SK-N-SH (cell line): Measurements from ENCODE around the gene ALOXE3. TPM values are rescaled to one million over a fixed set of nuclear protein-coding genes. Genes with fewer than 3 reads are reported as not detected.

Experiments
- CTCF ChIA-PET: fragments of 300-600, 350-600 bp; formaldehyde crosslinking; extraction: SDS; loops from one replicate; lab custom pipeline; 2021; lab: Yijun Ruan, JAX
- POLR2A ChIA-PET: fragments of 350-600 bp; sonication (Branson Sonifier 250); formaldehyde crosslinking; extraction: SDS; loops from one replicate; lab custom pipeline; 2020; ENCODE audit warnings: antibody characterized with exemption, inconsistent platforms; lab: Yijun Ruan, JAX
- DNase-seq: peaks from one replicate; pipeline ENCODE4 v3.0.0; 2012
- H2AFZ ChIP-seq: fragments of 200-600 bp; sonication (generic); 2 replicates; pipeline ENCODE4 v1.8.1; 2016; ENCODE audit warnings: antibody characterized with exemption, mild to moderate bottlenecking, low read depth
- H3F3A ChIP-seq: fragments of 200-600 bp; sonication (generic); replicated peaks from 2 replicates; pipeline ENCODE3; 2016; ENCODE audit warnings: antibody characterized with exemption, mild to moderate bottlenecking; ENCODE audit not compliant: insufficient read depth
- H3K27ac ChIP-seq, 2 experiments: fragments of 200-500 bp in 1 of 2; fragments of 200-600 bp in 1 of 2; sonication (Bioruptor generic) in 1 of 2; sonication (generic), shearing (Covaris generic) in 1 of 2; 2 replicates each; pipeline versions ENCODE4 v1.5.1 to v1.6.1; 2014 to 2016; ENCODE audit warnings: low read depth in 2 of 2, inconsistent platforms in 1 of 2, low read length in 1 of 2, mild to moderate bottlenecking in 1 of 2, mixed read lengths in 1 of 2
- H3K27me3 ChIP-seq: fragments of 200-600 bp; sonication (generic), shearing (Covaris generic); 2 replicates; pipeline ENCODE4 v1.6.1; 2016; ENCODE audit warnings: mixed run types; ENCODE audit not compliant: insufficient read depth
- H3K36me3 ChIP-seq, 2 experiments: fragments of 200-500 bp in 1 of 2; fragments of 200-600 bp in 1 of 2; sonication (Bioruptor generic) in 1 of 2; sonication (generic) in 1 of 2; replicated peaks in 1 of 2; 2 replicates each; pipeline versions ENCODE3 to v1.5.1; 2014 to 2016; ENCODE audit warnings: low read length in 1 of 2, mild to moderate bottlenecking in 1 of 2; ENCODE audit not compliant: insufficient read depth in 2 of 2, control insufficient read depth in 1 of 2
- H3K4me1 ChIP-seq, 2 experiments: fragments of 200-500 bp in 1 of 2; fragments of 200-600 bp in 1 of 2; sonication (Bioruptor generic) in 1 of 2; sonication (generic), shearing (Covaris generic) in 1 of 2; 2 replicates each; pipeline versions ENCODE4 v1.5.1 to v1.6.1; 2014 to 2016; ENCODE audit warnings: low read depth in 1 of 2, low read length in 1 of 2, mixed run types in 1 of 2; ENCODE audit not compliant: insufficient read depth in 2 of 2, control insufficient read depth in 1 of 2
- H3K4me2 ChIP-seq: fragments of 200-600 bp; sonication (generic), shearing (Covaris generic); 2 replicates; pipeline ENCODE4 v1.6.1; 2017; ENCODE audit warnings: mixed run types
- H3K4me3 ChIP-seq, 2 experiments: fragments of 200-500 bp in 1 of 2; fragments of 200-600 bp in 1 of 2; sonication (Bioruptor generic) in 1 of 2; sonication (generic), shearing (Covaris generic) in 1 of 2; 2 replicates each; pipeline versions ENCODE4 v1.5.1 to v1.8.1; 2014 to 2016; ENCODE audit warnings: low read depth in 2 of 2, inconsistent platforms in 1 of 2, low read length in 1 of 2, mild to moderate bottlenecking in 1 of 2, mixed read lengths in 1 of 2, moderate library complexity in 1 of 2
- H3K79me2 ChIP-seq: fragments of 200-600 bp; sonication (generic); 2 replicates; pipeline ENCODE4 v1.8.1; 2017; ENCODE audit warnings: mild to moderate bottlenecking; ENCODE audit not compliant: insufficient read depth
- H3K9ac ChIP-seq: fragments of 200-600 bp; sonication (generic); 2 replicates; pipeline ENCODE4 v1.6.1; 2017; ENCODE audit warnings: mixed run types
- H3K9me2 ChIP-seq: fragments of 200-600 bp; sonication (generic); 2 replicates; pipeline ENCODE4 v1.6.1; 2017; ENCODE audit warnings: mixed run types
- H3K9me3 ChIP-seq: fragments of 200-600 bp; sonication (generic); 2 replicates; pipeline ENCODE4 v1.6.1; 2017; ENCODE audit warnings: mixed run types, mild to moderate bottlenecking, moderate library complexity
- H4K20me1 ChIP-seq: fragments of 200-600 bp; sonication (generic); 2 replicates; pipeline ENCODE4 v1.6.1; 2017; ENCODE audit warnings: mild to moderate bottlenecking, mixed run types; ENCODE audit not compliant: insufficient read depth
- ELF1 ChIP-seq: IDR thresholded peaks from 2 replicates; pipeline ENCODE4 v1.4.0; 2012
- EP300 ChIP-seq, 2 experiments: IDR thresholded peaks; 2 replicates each; pipeline versions ENCODE4 v1.4.0 to v1.6.1; 2012; ENCODE audit warnings: borderline replicate concordance in 1 of 2, low read depth in 1 of 2, low read length in 1 of 2
- FOSL2 ChIP-seq: IDR thresholded peaks from 2 replicates; pipeline ENCODE4 v1.4.0; 2012; ENCODE audit warnings: low read depth, mild to moderate bottlenecking, moderate library complexity, borderline replicate concordance
- FOXM1 ChIP-seq: IDR thresholded peaks from 2 replicates; pipeline ENCODE4 v1.4.0; 2012; ENCODE audit warnings: low read depth, mild to moderate bottlenecking
- GATA2 ChIP-seq: sonication (generic); formaldehyde crosslinking; IDR thresholded peaks from 2 replicates; pipeline ENCODE4 v1.5.0; 2020; ENCODE audit warnings: mild to moderate bottlenecking, missing genetic modification reagents
- MEF2A ChIP-seq: IDR thresholded peaks from 2 replicates; pipeline ENCODE4 v1.4.0; 2012; ENCODE audit warnings: low read depth, borderline replicate concordance
- MXI1 ChIP-seq: IDR thresholded peaks from 2 replicates; pipeline ENCODE4 v1.6.1; 2012; ENCODE audit warnings: mild to moderate bottlenecking, low read depth, low read length, improper control_type of control experiment
- NFIC ChIP-seq: IDR thresholded peaks from 2 replicates; pipeline ENCODE4 v1.4.0; 2012; ENCODE audit warnings: borderline replicate concordance
- NRF1 ChIP-seq: IDR thresholded peaks from 2 replicates; pipeline ENCODE4 v1.6.1; 2012; ENCODE audit warnings: low read depth, mild to moderate bottlenecking, low read length
- POLR2AphosphoS5 ChIP-seq: IDR thresholded peaks from 2 replicates; pipeline ENCODE4 v1.6.1; 2012; ENCODE audit warnings: low read depth, low read length
- RAD21 ChIP-seq: IDR thresholded peaks from 2 replicates; pipeline ENCODE4 v1.6.1; 2012; ENCODE audit warnings: mild to moderate bottlenecking, low read length
- RFX5 ChIP-seq: IDR thresholded peaks from 2 replicates; pipeline ENCODE4 v1.6.1; 2012; ENCODE audit warnings: mild to moderate bottlenecking, improper control_type of control experiment, low read length
- TAF1 ChIP-seq: IDR thresholded peaks from 2 replicates; pipeline ENCODE4 v1.6.1; 2012; ENCODE audit warnings: low read depth, mild to moderate bottlenecking, low read length, moderate library complexity, borderline replicate concordance
- TCF12 ChIP-seq: IDR thresholded peaks from 2 replicates; pipeline ENCODE4 v1.4.0; 2012
- YY1 ChIP-seq: IDR thresholded peaks from 2 replicates; pipeline ENCODE4 v1.4.0; 2012; ENCODE audit warnings: low read depth, mild to moderate bottlenecking
- WGBS: methylation state at CpG from one replicate; pipeline ENCODE4 v1.1.6; 2017; ENCODE audit warnings: low lambda C conversion rate; 5-methylcytosine and 5-hydroxymethylcytosine counted together
- polyA plus RNA-seq, 3 experiments: library from polyadenylated mRNA; depleted of rRNA; stranded (reverse); fragments of >200 nt; gene quantifications; 2 replicates each; pipeline ENCODE4 v1.2.3, GENCODE V29; 2012
- TF ChIP-seq, protein P1 (sequence below): IDR thresholded peaks from 2 replicates; pipeline ENCODE4 v1.4.0; 2012; ENCODE audit warnings: low read depth, borderline replicate concordance
- TF ChIP-seq, protein P2 (sequence below): IDR thresholded peaks from 2 replicates; pipeline ENCODE4 v1.4.0; 2012; ENCODE audit warnings: low read depth, borderline replicate concordance
- TF ChIP-seq, protein P3 (sequence below): fragments of 200-600 bp; sonication (generic); IDR thresholded peaks from 2 replicates; pipeline ENCODE4 v1.6.1; 2017; ENCODE audit warnings: antibody characterized with exemption, mild to moderate bottlenecking, moderate library complexity
- TF ChIP-seq, protein P4 (sequence below): IDR thresholded peaks from 2 replicates; pipeline ENCODE4 v1.4.0; 2012; ENCODE audit warnings: low read depth

The ALOXE3 gene
- polyA plus RNA-seq, 1 of the 3 experiments (the other 2 are of a cell fraction), result 0.46 TPM

DNA sequence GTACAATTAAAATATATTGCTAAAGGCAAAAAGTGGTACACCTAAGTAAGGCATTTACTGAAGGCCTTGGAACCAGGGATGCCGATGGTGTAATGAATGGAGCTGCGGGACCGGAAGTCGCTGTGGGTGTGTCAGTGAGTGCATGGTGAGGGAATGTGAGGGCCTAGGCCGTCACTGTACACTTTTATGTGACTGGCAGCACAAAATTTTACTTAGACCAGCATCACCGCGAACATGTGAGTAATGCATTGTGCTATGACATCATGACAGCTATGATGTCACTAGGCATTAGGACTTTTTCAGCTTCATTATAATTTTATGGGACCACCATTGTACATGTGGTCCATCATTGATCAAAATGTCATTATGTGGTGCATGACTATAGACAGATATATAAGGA lies 64.7 kb downstream of the ALOXE3 start:
- Histone ChIP-seq H3K9ac (no peak overlapping the region), H3K9me3 (no peaks in the 10 kb centered on the region), H2AFZ (no peak overlapping the region), H3K27ac (no peak overlapping the region), H3K9me2 (no peaks in the 10 kb centered on the region), H3K79me2 (no peaks in the 10 kb centered on the region), H3K36me3 (no peaks in the 10 kb centered on the region), H4K20me1 (no peaks in the 10 kb centered on the region), H3K4me1 (peaks cover 0 to 3% of the 10 kb centered on the region in 2 experiments; a peak in 2 of 4 replicates), H3F3A (no peaks in the 10 kb centered on the region), H3K4me3 (no peak overlapping the region), H3K4me2 (no peak overlapping the region), H3K27me3 (no peaks in the 10 kb centered on the region)
- WGBS, result 84% methylated on average over 7 of the region's 7 CpGs
- TF ChIP-seq POLR2AphosphoS5, result no peak
- no peak for TF ChIP-seq GATA2 (CRISPR knock-in tag)
- no peak for TF ChIP-seq ELF1
- no peak for TF ChIP-seq TAF1
- TF ChIP-seq RFX5, result no peak
- TF ChIP-seq, protein P1, sequence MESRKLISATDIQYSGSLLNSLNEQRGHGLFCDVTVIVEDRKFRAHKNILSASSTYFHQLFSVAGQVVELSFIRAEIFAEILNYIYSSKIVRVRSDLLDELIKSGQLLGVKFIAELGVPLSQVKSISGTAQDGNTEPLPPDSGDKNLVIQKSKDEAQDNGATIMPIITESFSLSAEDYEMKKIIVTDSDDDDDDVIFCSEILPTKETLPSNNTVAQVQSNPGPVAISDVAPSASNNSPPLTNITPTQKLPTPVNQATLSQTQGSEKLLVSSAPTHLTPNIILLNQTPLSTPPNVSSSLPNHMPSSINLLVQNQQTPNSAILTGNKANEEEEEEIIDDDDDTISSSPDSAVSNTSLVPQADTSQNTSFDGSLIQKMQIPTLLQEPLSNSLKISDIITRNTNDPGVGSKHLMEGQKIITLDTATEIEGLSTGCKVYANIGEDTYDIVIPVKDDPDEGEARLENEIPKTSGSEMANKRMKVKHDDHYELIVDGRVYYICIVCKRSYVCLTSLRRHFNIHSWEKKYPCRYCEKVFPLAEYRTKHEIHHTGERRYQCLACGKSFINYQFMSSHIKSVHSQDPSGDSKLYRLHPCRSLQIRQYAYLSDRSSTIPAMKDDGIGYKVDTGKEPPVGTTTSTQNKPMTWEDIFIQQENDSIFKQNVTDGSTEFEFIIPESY, result no peak
- no peak for TF ChIP-seq YY1
- no peak for TF ChIP-seq MXI1
- no peak for TF ChIP-seq NFIC
- no peak for TF ChIP-seq NRF1
- no peak for TF ChIP-seq TCF12
- no peak for TF ChIP-seq FOXM1
- no peak for TF ChIP-seq EP300 (IDR thresholded peaks at IDR 0.05; ENCODE audit: borderline replicate concordance in 1 of 2, low read depth in 1 of 2, low read length in 1 of 2)
- TF ChIP-seq RAD21, result no peak
- TF ChIP-seq, protein P2, sequence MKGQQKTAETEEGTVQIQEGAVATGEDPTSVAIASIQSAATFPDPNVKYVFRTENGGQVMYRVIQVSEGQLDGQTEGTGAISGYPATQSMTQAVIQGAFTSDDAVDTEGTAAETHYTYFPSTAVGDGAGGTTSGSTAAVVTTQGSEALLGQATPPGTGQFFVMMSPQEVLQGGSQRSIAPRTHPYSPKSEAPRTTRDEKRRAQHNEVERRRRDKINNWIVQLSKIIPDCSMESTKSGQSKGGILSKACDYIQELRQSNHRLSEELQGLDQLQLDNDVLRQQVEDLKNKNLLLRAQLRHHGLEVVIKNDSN, result no peak
- TF ChIP-seq, protein P3, sequence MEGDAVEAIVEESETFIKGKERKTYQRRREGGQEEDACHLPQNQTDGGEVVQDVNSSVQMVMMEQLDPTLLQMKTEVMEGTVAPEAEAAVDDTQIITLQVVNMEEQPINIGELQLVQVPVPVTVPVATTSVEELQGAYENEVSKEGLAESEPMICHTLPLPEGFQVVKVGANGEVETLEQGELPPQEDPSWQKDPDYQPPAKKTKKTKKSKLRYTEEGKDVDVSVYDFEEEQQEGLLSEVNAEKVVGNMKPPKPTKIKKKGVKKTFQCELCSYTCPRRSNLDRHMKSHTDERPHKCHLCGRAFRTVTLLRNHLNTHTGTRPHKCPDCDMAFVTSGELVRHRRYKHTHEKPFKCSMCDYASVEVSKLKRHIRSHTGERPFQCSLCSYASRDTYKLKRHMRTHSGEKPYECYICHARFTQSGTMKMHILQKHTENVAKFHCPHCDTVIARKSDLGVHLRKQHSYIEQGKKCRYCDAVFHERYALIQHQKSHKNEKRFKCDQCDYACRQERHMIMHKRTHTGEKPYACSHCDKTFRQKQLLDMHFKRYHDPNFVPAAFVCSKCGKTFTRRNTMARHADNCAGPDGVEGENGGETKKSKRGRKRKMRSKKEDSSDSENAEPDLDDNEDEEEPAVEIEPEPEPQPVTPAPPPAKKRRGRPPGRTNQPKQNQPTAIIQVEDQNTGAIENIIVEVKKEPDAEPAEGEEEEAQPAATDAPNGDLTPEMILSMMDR, result no peak
- TF ChIP-seq, protein P4, sequence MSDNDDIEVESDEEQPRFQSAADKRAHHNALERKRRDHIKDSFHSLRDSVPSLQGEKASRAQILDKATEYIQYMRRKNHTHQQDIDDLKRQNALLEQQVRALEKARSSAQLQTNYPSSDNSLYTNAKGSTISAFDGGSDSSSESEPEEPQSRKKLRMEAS, result no peak
- no peak for TF ChIP-seq FOSL2
- no peak for TF ChIP-seq MEF2A
- ChIA-PET CTCF (interaction anchor here (0.7 to 1.5 kb wide), 4 partner anchors 11 to 228 kb away, joined by 3 read pairs; no protein-coding TSS in a partner anchor), POLR2A (no interaction called here)
- no peak for DNase-seq
